K562 (cell line): ENCODE data around the gene FBXW7. TPM values are rescaled to one million over a fixed set of nuclear protein-coding genes. Genes with fewer than 3 reads are reported as not detected.

ENCODE experiments used
- ARID1B ChIP-seq: fragments of 450-650 bp; IDR thresholded peaks from 2 replicates; pipeline ENCODE4 v1.6.1; 2016; ENCODE audit warnings: antibody characterized with exemption, mild to moderate bottlenecking, inconsistent platforms
- ARID3A ChIP-seq: IDR thresholded peaks from 2 replicates; pipeline ENCODE4 v1.6.1; 2012; ENCODE audit warnings: low read depth, low read length, improper control_type of control experiment, borderline replicate concordance
- CBX3 ChIP-seq, 2 experiments: IDR thresholded peaks; 1 replicate in 1 of 2; 2 replicates in 1 of 2; pipeline ENCODE4 v1.6.1; 2012; ENCODE audit warnings: inconsistent platforms in 2 of 2, low read length in 2 of 2, borderline replicate concordance in 1 of 2, control low read depth in 1 of 2
- DPF2 ChIP-seq: fragments of 450-650 bp; IDR thresholded peaks from 2 replicates; pipeline ENCODE4 v1.6.1; 2016
- GTF2B ChIP-seq: IDR thresholded peaks from 2 replicates; pipeline ENCODE4 v1.6.1; 2011; ENCODE audit not compliant: insufficient read length; ENCODE audit errors: extremely low read depth
- IRF1 ChIP-seq: sonication (generic); formaldehyde crosslinking; IDR thresholded peaks from 2 replicates; pipeline ENCODE4 v1.8.0; 2022; ENCODE audit warnings: missing genetic modification reagents, mild to moderate bottlenecking, borderline replicate concordance
- POLR3A ChIP-seq: IDR thresholded peaks from 2 replicates; pipeline ENCODE4 v1.6.1; 2011; ENCODE audit warnings: borderline replicate concordance, mild to moderate bottlenecking, moderate library complexity; ENCODE audit not compliant: insufficient read length, insufficient read depth; ENCODE audit errors: extremely low read depth
- PPARD ChIP-seq: fragments of 250-450 bp; sonication (Bioruptor Pico); IDR thresholded peaks from 2 replicates; pipeline ENCODE4 v1.8.0; 2022; ENCODE audit warnings: inconsistent platforms, mild to moderate bottlenecking, moderate library complexity
- RNF2 ChIP-seq: sonication (generic); IDR thresholded peaks from 2 replicates; pipeline ENCODE4 v1.6.1; 2016
- SRSF3 ChIP-seq: fragments of 200-400 bp; formaldehyde crosslinking; IDR thresholded peaks from 2 replicates; pipeline ENCODE4 v1.6.1; 2016; ENCODE audit warnings: mild to moderate bottlenecking, low read length, moderate library complexity; ENCODE audit not compliant: insufficient read depth
- STAG1 ChIP-seq: sonication (generic); formaldehyde crosslinking; IDR thresholded peaks from 2 replicates; pipeline ENCODE4 v1.5.0; 2020; ENCODE audit warnings: missing genetic modification reagents, borderline replicate concordance
- ZEB2 ChIP-seq: fragments of 450-650 bp; IDR thresholded peaks from 2 replicates; pipeline ENCODE4 v1.6.1; 2016
- ZNF318 ChIP-seq, 2 experiments: fragments of 450-650 bp; IDR thresholded peaks; 2 replicates each; pipeline ENCODE4 v1.6.1; 2016; ENCODE audit warnings: mild to moderate bottlenecking in 2 of 2, borderline replicate concordance in 1 of 2, low read depth in 1 of 2, moderate library complexity in 1 of 2
- ZNF384 ChIP-seq: IDR thresholded peaks from 2 replicates; pipeline ENCODE4 v1.6.1; 2012; ENCODE audit warnings: low read depth, low read length, improper control_type of control experiment
- polyA plus RNA-seq, 8 experiments: library from polyadenylated mRNA; depleted of rRNA in 4 of 8; stranded (reverse) in 5 of 8; unstranded in 3 of 8; fragments of >200 nt; fragmentation: Nextera tagmentation in 2 of 8; fragmentation: Illumina TruSeq in 1 of 8; extraction: Ambion mirVana in 2 of 8; extraction: Trizol in 1 of 8; gene quantifications; 2 replicates each; pipeline versions ENCODE4 v1.2.1 to v1.2.3, GENCODE V29; 2011 to 2014; ENCODE audit warnings: inconsistent platforms in 1 of 8, missing spikeins in 1 of 8
- total RNA-seq, 7 experiments: library from RNA; depleted of rRNA in 6 of 7; stranded (reverse); fragments of >200 nt in 6 of 7; fragmentation: Illumina TruSeq in 2 of 7; extraction: Trizol in 2 of 7; gene quantifications; 2 replicates each; pipeline versions ENCODE4 v1.2.1 to v1.2.3, GENCODE V29; 2011 to 2021; ENCODE audit warnings: low replicate concordance in 1 of 7

FBXW7 gene
- total and polyA plus RNA-seq, 9 of the 15 experiments (the other 6 are each of a cell fraction or from before 2014, with no cell fraction given): 6.8 to 44.2 (median 16.4) TPM

- TF ChIP-seq ZNF318 (IDR thresholded peaks at IDR 0.05; ENCODE audit: borderline replicate concordance in 1 of 2, low read depth in 1 of 2): no peak
- no peak for TF ChIP-seq ARID3A
- no peak for TF ChIP-seq STAG1 (CRISPR knock-in tag)
- TF ChIP-seq CBX3 (IDR thresholded peaks at IDR 0.05; ENCODE audit: borderline replicate concordance in 1 of 2, low read length in 2 of 2): 0 out of 3 replicates have a peak, but pooled peaks of 1 of the 2 experiments have one; percentile 15
- no peak for TF ChIP-seq POLR3A
- no peak; the same call in 1 of the 2 replicates for TF ChIP-seq ARID1B
- peak; percentile 76; the same call in 1 of the 2 replicates for TF ChIP-seq IRF1 (CRISPR knock-in tag)
- no peak for TF ChIP-seq RNF2
- TF ChIP-seq ZNF384: no peak
- TF ChIP-seq DPF2: peak; percentile 43; the same call in 1 of the 2 replicates
- TF ChIP-seq GTF2B: no peak
- no peak for TF ChIP-seq PPARD (CRISPR knock-in tag)
- no peak for TF ChIP-seq ZEB2
- TF ChIP-seq SRSF3: no peak
Measured at GRCh38 chr4:152536545-152537182, 772 bp upstream of the FBXW7 start (continued).
